Neuronal stem cell (in vitro differentiated cells): ENCODE results near the gene TRMU.

Experiments used
- DNase-seq: peaks from one replicate; pipeline ENCODE4 v3.0.0-alpha.2; 2013; ENCODE audit warnings: low spot score
- H2AFZ ChIP-seq: one replicate; pipeline ENCODE4 v1.6.1; 2013; ENCODE audit warnings: mild to moderate bottlenecking, low read length, inconsistent platforms
- H2AK5ac ChIP-seq: 2 replicates; pipeline ENCODE4 v1.6.1; 2013; ENCODE audit warnings: low read depth, mild to moderate bottlenecking, inconsistent platforms, low read length, moderate library complexity, mixed read lengths
- H2BK120ac ChIP-seq: 2 replicates; pipeline ENCODE4 v1.6.1; 2013; ENCODE audit warnings: low read depth, mild to moderate bottlenecking, inconsistent platforms, low read length, moderate library complexity, mixed read lengths
- H2BK12ac ChIP-seq: one replicate; pipeline ENCODE4 v1.6.1; 2013; ENCODE audit warnings: low read length, inconsistent platforms
- H2BK15ac ChIP-seq: 2 replicates; pipeline ENCODE4 v1.6.1; 2013; ENCODE audit warnings: mild to moderate bottlenecking, low read length, inconsistent platforms, mixed read lengths
- H2BK5ac ChIP-seq: one replicate; pipeline ENCODE4 v1.6.1; 2013; ENCODE audit warnings: inconsistent platforms, mild to moderate bottlenecking, low read length, moderate library complexity
- H3K14ac ChIP-seq: one replicate; pipeline ENCODE4 v1.6.1; 2013; ENCODE audit warnings: low read length, inconsistent platforms
- H3K18ac ChIP-seq: 2 replicates; pipeline ENCODE4 v1.6.1; 2013; ENCODE audit warnings: low read length, inconsistent platforms
- H3K23ac ChIP-seq: 2 replicates; pipeline ENCODE4 v1.6.1; 2013; ENCODE audit warnings: low read depth, mild to moderate bottlenecking, mixed read lengths, low read length, inconsistent platforms; ENCODE audit not compliant: poor library complexity
- H3K27ac ChIP-seq: replicated peaks from 3 replicates; pipeline ENCODE4 v1.5.1; 2013; ENCODE audit warnings: low read length, inconsistent platforms
- H3K27me3 ChIP-seq, 3 experiments: 2 replicates each; pipeline ENCODE4 v1.6.1; 2013; ENCODE audit warnings: low read length in 3 of 3, mild to moderate bottlenecking in 2 of 3, inconsistent platforms in 1 of 3, low read depth in 1 of 3, mixed read lengths in 1 of 3, moderate library complexity in 1 of 3; ENCODE audit not compliant: control insufficient read depth in 3 of 3, insufficient read depth in 3 of 3
- H3K36me3 ChIP-seq, 2 donors: replicated peaks in 1 of 2; 2 replicates each; pipeline ENCODE4 v1.6.1; 2013; ENCODE audit warnings: low read length in 2 of 2; ENCODE audit not compliant: control insufficient read depth in 2 of 2, insufficient read depth in 2 of 2
- H3K4ac ChIP-seq: 2 replicates; pipeline ENCODE4 v1.6.1; 2013; ENCODE audit warnings: inconsistent platforms, mild to moderate bottlenecking, low read length, moderate library complexity
- H3K4me1 ChIP-seq, 2 donors: 1 replicate in 1 of 2; 2 replicates in 1 of 2; pipeline ENCODE4 v1.6.1; 2013; ENCODE audit warnings: low read length in 2 of 2, low read depth in 1 of 2; ENCODE audit not compliant: control insufficient read depth in 2 of 2, insufficient read depth in 1 of 2
- H3K4me2 ChIP-seq: one replicate; pipeline ENCODE4 v1.6.1; 2013; ENCODE audit warnings: mild to moderate bottlenecking, low read length, inconsistent platforms; ENCODE audit not compliant: insufficient read depth, poor library complexity, severe bottlenecking
- H3K4me3 ChIP-seq, 2 donors: 2 replicates each; pipeline ENCODE4 v1.5.1; 2013; ENCODE audit warnings: low read length in 2 of 2, mild to moderate bottlenecking in 2 of 2, inconsistent platforms in 1 of 2, moderate library complexity in 1 of 2
- H3K79me1 ChIP-seq: one replicate; pipeline ENCODE4 v1.6.1; 2013; ENCODE audit warnings: low read depth, mild to moderate bottlenecking, inconsistent platforms, low read length, moderate library complexity
- H3K9ac ChIP-seq: one replicate; pipeline ENCODE4 v1.6.1; 2013; ENCODE audit warnings: mild to moderate bottlenecking, low read depth, low read length, inconsistent platforms; ENCODE audit not compliant: poor library complexity
- H3K9me3 ChIP-seq, 2 donors: replicated peaks in 1 of 2; 2 replicates each; pipeline versions ENCODE3 to v1.6.1; 2013; ENCODE audit warnings: low read length in 2 of 2, mild to moderate bottlenecking in 2 of 2, inconsistent platforms in 1 of 2, low read depth in 1 of 2, mixed read lengths in 1 of 2, moderate library complexity in 1 of 2; ENCODE audit not compliant: control insufficient read depth in 2 of 2, insufficient read depth in 1 of 2
- H4K8ac ChIP-seq: one replicate; pipeline ENCODE4 v1.6.1; 2013; ENCODE audit warnings: low read depth, mild to moderate bottlenecking, inconsistent platforms, low read length, moderate library complexity
- H4K91ac ChIP-seq: one replicate; pipeline ENCODE4 v1.6.1; 2013; ENCODE audit warnings: low read length, low read depth, mild to moderate bottlenecking, inconsistent platforms; ENCODE audit not compliant: poor library complexity
- WGBS, 2 donors: extraction: QIAGEN DNeasy Blood & Tissue Kit; methylation state at CpG; one replicate each; pipeline ENCODE4 v1.1.7; 2013; ENCODE audit warnings: missing lambda C conversion rate in 2 of 2, mixed read lengths in 1 of 2; ENCODE audit not compliant: insufficient read length in 2 of 2, insufficient replicate concordance in 1 of 2; ENCODE audit errors: extremely low coverage in 2 of 2; 5-methylcytosine and 5-hydroxymethylcytosine counted together

The TRMU gene

DNA sequence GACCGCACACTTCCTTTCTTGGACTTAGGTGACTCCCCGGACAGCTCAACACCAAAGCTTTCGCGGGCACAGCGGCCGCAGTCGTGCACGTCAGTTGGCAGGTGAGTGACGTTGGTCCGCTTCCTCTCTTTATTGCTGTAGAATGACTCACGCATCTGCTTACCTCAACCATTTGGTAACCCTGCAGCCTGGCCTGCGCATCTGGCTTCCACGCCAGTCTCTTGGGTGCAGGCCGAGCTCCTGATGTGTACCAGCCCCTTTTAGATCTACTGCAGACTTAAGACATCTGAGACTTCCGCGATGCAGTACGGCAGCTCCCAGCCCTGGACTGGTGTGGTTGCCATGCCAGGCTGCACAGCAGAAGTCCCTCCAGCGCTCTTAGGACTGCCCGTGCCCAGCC lies 12.4 kb upstream of the TRMU start:
- Histone ChIP-seq H2AFZ (no peak overlapping the region), H3K27ac (no peak overlapping the region), H3K4me3 (no peak overlapping the region), H3K36me3 (peaks cover 45 to 92% of the 10 kb centered on the region in 2 donors), H3K18ac (no peak overlapping the region), H2BK120ac (no peak overlapping the region), H2BK15ac (no peak overlapping the region), H3K79me1 (peaks cover 15% of the 10 kb centered on the region), H3K4me1 (no peaks in the 10 kb centered on the region), H2BK12ac (no peak overlapping the region), H2BK5ac (no peak overlapping the region), H4K8ac (no peak overlapping the region), H3K27me3 (no peaks in the 10 kb centered on the region), H3K4ac (no peak overlapping the region), H4K91ac (no peak overlapping the region), H3K14ac (no peak overlapping the region), H3K9me3 (peaks cover 0 to 3% of the 10 kb centered on the region in 2 donors), H3K23ac (no peak overlapping the region), H3K4me2 (no peak overlapping the region), H3K9ac (no peak overlapping the region), H2AK5ac (no peak overlapping the region)
- no CpG with 5 or more reads among the region's 19 CpGs for WGBS, 2 donors
- no peak for DNase-seq

DNA sequence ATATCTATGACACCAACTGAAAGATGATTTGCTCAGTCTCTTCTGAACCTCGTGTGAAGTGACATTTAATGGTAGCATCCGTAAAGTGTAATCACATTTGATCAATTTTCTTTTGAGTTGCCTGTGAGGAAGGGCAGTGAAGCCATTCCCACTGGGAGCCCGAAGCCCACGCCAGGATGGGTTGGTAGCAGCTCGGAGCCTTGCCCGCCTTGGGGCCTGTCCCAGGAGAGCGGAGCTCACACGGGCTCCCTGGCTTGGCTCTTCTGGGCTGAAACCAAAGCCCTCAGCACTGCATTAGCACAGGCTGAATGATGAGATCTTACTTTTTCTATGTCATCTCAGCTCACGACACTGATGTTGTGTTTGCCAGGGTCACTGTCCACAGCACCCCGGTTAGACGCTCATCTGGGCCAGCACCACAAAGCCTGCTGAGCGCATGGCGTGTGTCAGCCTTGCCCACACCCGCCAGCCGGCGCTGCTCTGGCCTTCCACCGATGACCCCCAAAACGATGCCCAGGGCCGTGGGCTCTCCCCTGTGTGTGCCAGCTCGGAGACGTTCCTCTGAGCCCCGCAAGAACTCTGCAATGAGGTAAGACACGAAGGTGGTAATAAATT lies 9.3 kb upstream of the TRMU start:
- Histone ChIP-seq H2BK15ac (no peak overlapping the region), H2BK5ac (no peak overlapping the region), H3K79me1 (peaks cover 4% of the 10 kb centered on the region), H3K4ac (no peak overlapping the region), H3K4me3 (no peak overlapping the region), H3K27ac (no peak overlapping the region), H3K23ac (no peak overlapping the region), H2AFZ (no peak overlapping the region), H3K9me3 (no peaks in the 10 kb centered on the region), H3K4me1 (no peaks in the 10 kb centered on the region), H3K18ac (no peak overlapping the region), H2BK12ac (no peak overlapping the region), H3K4me2 (no peak overlapping the region), H4K91ac (no peak overlapping the region), H3K27me3 (no peaks in the 10 kb centered on the region), H2BK120ac (no peak overlapping the region), H2AK5ac (no peak overlapping the region), H3K14ac (no peak overlapping the region), H4K8ac (no peak overlapping the region), H3K36me3 (peaks cover 47 to 94% of the 10 kb centered on the region in 2 donors), H3K9ac (no peak overlapping the region)
- no CpG with 5 or more reads among the region's 23 CpGs for WGBS, 2 donors
- no peak for DNase-seq

DNA sequence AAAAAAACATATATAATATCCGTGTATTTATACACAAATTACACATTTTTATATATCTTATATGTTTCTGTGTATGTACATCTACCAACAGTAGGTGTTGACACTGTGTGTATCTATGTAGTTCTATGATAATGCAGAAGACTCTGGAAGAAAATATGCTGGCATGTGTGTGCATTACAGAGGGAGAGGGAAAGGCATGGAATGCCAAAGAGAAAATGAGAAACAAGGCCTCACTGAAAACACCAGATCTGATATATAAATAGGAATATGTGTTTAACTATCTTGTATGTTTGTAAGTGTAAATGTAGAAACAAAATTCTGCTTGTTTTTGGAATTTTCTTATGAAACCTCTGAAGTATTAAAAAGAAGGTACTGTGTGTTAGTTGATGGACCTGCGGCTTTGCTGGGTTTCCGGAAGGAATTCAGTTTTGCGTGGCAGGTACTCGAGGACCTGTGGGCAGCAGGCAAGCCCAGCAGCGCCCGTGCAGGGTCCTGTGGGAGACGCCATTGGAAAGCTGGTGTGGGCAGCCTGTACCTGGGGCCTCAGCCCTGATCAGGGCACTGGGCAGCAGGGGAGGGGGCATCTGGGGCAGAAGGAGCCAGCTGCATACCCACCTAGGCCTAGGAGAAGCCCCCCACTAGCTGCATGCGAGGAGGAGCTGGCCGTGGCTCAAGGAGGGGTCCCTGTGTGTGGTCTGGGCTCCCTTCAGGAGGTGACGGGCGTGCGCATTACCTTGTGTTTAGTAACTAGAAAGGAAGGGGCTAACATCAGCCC lies 7.6 kb upstream of the TRMU start:
- H3K9me3 ChIP-seq = no peaks in the 10 kb centered on the region
- no peaks in the 10 kb centered on the region for H3K27me3 ChIP-seq
- no peak for DNase-seq
- H2AK5ac ChIP-seq = no peak overlapping the region
- H3K14ac ChIP-seq = no peak overlapping the region
- peaks cover 4% of the 10 kb centered on the region for H3K79me1 ChIP-seq
- no peak overlapping the region for H2BK120ac ChIP-seq
- H4K91ac ChIP-seq = no peak overlapping the region
- no peak overlapping the region for H2BK15ac ChIP-seq
- H2AFZ ChIP-seq = no peak overlapping the region
- no peak overlapping the region for H3K9ac ChIP-seq
- no peak overlapping the region for H4K8ac ChIP-seq
- H3K36me3 ChIP-seq = peaks cover 50 to 95% of the 10 kb centered on the region in 2 donors
- H3K4me3 ChIP-seq = peak overlapping the region in 1 of 2 donors; percentile 38
- no peak overlapping the region for H3K27ac ChIP-seq
- no peak overlapping the region for H3K4ac ChIP-seq
- no peak overlapping the region for H2BK12ac ChIP-seq
- no peaks in the 10 kb centered on the region for H3K4me1 ChIP-seq
- H2BK5ac ChIP-seq = no peak overlapping the region
- no peak overlapping the region for H3K18ac ChIP-seq
- WGBS, 2 donors = 100% methylated on average over 1 of the region's 13 CpGs; no CpG with 5 or more reads in 1 of the 2 donors
- H3K23ac ChIP-seq = no peak overlapping the region
- H3K4me2 ChIP-seq = no peak overlapping the region

DNA sequence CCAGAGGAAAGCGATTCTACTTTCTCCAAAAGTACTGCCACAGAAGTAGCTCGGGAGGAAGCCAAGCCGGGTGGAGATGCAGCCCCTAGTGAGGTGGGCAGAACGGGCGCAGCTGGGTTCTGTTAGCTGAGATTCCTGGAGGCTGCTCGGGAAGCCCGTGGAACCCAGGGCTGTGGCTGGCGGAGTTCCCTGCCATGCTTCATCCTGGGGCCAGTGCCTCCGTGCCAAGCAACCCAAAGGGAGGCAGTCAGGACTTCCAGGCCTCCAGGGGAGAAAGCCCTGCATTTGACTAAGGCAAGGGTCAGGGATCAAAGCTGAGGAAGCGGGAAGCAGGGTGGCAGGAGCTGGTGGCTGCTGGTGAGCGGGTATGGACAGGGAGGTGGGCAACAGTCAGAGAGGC lies 6.7 kb upstream of the TRMU start:
- DNase-seq = no peak
- no peak overlapping the region for H2AK5ac ChIP-seq
- H3K18ac ChIP-seq = no peak overlapping the region
- no peaks in the 10 kb centered on the region for H3K9me3 ChIP-seq
- H3K4me1 ChIP-seq = no peaks in the 10 kb centered on the region
- no CpG with 5 or more reads among the region's 11 CpGs for WGBS, 2 donors
- no peak overlapping the region for H3K14ac ChIP-seq
- H3K4me3 ChIP-seq = no peak overlapping the region
- no peak overlapping the region for H3K9ac ChIP-seq
- no peak overlapping the region for H3K4ac ChIP-seq
- peaks cover 2% of the 10 kb centered on the region for H3K79me1 ChIP-seq
- H2BK5ac ChIP-seq = no peak overlapping the region
- no peak overlapping the region for H2BK15ac ChIP-seq
- no peak overlapping the region for H3K27ac ChIP-seq
- no peak overlapping the region for H2AFZ ChIP-seq
- H2BK120ac ChIP-seq = no peak overlapping the region
- H2BK12ac ChIP-seq = no peak overlapping the region
- no peaks in the 10 kb centered on the region for H3K27me3 ChIP-seq
- no peak overlapping the region for H3K4me2 ChIP-seq
- no peak overlapping the region for H4K8ac ChIP-seq
- H3K36me3 ChIP-seq = peaks cover 50 to 97% of the 10 kb centered on the region in 2 donors
- H3K23ac ChIP-seq = no peak overlapping the region
- H4K91ac ChIP-seq = no peak overlapping the region
